ENCODE results near the gene GCLC.

GCLC gene

GRCh38 chr6:53547811-53548496, 3.1 kb upstream of the GCLC start:
- Histone ChIP-seq H3K4me1 (ENCODE audit: control insufficient read depth, insufficient read depth, low read length) (peaks cover 5% of the 10 kb centered on the region; the same call in 1 of the 2 replicates), H3K9me3 (ENCODE audit: control insufficient read depth, insufficient read depth, low read depth, low read length) (no peaks in the 10 kb centered on the region), H3K4me3 (ENCODE audit: low read depth, low read length) (peak overlapping the region; percentile 43), H3K27ac (ENCODE audit: extremely low read depth, low read depth, low read length) (peak overlapping the region; percentile 68), H3K36me3 (ENCODE audit: control insufficient read depth in 2 of 2, insufficient read depth in 1 of 2, low read length in 2 of 2) (no peaks in the 10 kb centered on the region)
- POLR2A ChIA-PET = interaction anchor here (1.1 to 2.3 kb wide), 4 partner anchors 31 to 247 kb away, joined by 3 to 11 read pairs (median 8); partner anchors contain the start of gene LRRC1
- CTCF ChIA-PET = interaction anchor here (0.5 to 4.6 kb wide), 15 partner anchors 10 to 1218 kb away, joined by 3 to 29 read pairs (median 4); no protein-coding TSS in a partner anchor
- TF ChIP-seq PRDM4 (tag by site-specific recombination; IDR thresholded peaks at IDR 0.05) (no peak), ZSCAN23 (tag by site-specific recombination; IDR thresholded peaks at IDR 0.05) (no peak), ZNF529 (tag by site-specific recombination; IDR thresholded peaks at IDR 0.05; ENCODE audit: insufficient replicate concordance) (no peak), ZFP37 (tag by site-specific recombination; IDR thresholded peaks at IDR 0.05) (no peak), ATF2 (tag by site-specific recombination; IDR thresholded peaks at IDR 0.05; ENCODE audit: low read depth) (no peak), ZNF530 (tag by site-specific recombination; IDR thresholded peaks at IDR 0.05; ENCODE audit: low read depth) (no peak), ZNF335 (tag by site-specific recombination; conservative IDR thresholded peaks at IDR 0.05) (peak; percentile 78), PBX3 (CRISPR knock-in tag; IDR thresholded peaks at IDR 0.05) (peak; percentile 69; the same call in 1 of the 2 replicates), ZNF76 (tag by site-specific recombination; IDR thresholded peaks at IDR 0.05; ENCODE audit: borderline replicate concordance, low read depth) (peak; percentile 67; the same call in 1 of the 2 replicates), HIC1 (tag by site-specific recombination; IDR thresholded peaks at IDR 0.05) (peak; percentile 99), ZBTB26 (tag by site-specific recombination; optimal IDR thresholded peaks at IDR 0.05) (peak; percentile 100), ZNF24 (tag by site-specific recombination; IDR thresholded peaks at IDR 0.05) (peak; percentile 95), ZSCAN4 (tag by site-specific recombination; IDR thresholded peaks at IDR 0.05) (peak; percentile 22; the same call in 1 of the 2 replicates), REST (tag by site-specific recombination; IDR thresholded peaks at IDR 0.05) (peak; percentile 48), ZNF610 (tag by site-specific recombination; IDR thresholded peaks at IDR 0.05; ENCODE audit: borderline replicate concordance) (peak; percentile 71; the same call in 1 of the 2 replicates), ZNF660 (tag by site-specific recombination; IDR thresholded peaks at IDR 0.05) (peak; percentile 91), MEIS1 (CRISPR knock-in tag; IDR thresholded peaks at IDR 0.05; ENCODE audit: borderline replicate concordance) (no peak), KLF17 (tag by site-specific recombination; IDR thresholded peaks at IDR 0.05) (peak; percentile 88), ZNF600 (tag by site-specific recombination; IDR thresholded peaks at IDR 0.05) (peak; percentile 72)
